HepG2 (cell line): Measurements from ENCODE around the gene SLC17A9. TPM values are rescaled to one million over a fixed set of nuclear protein-coding genes. Genes with fewer than 3 reads are reported as not detected.

ENCODE experiments used
- CC2D1A ChIP-seq: sonication (generic); formaldehyde crosslinking; IDR thresholded peaks from 2 replicates; pipeline ENCODE4 v1.8.1; 2023; ENCODE audit warnings: mild to moderate bottlenecking, missing genetic modification reagents
- EEA1 ChIP-seq: sonication (generic); formaldehyde crosslinking; IDR thresholded peaks from 2 replicates; pipeline ENCODE4 v1.5.1; 2020; ENCODE audit warnings: mild to moderate bottlenecking, missing genetic modification reagents, borderline replicate concordance
- ERF ChIP-seq: IDR thresholded peaks from 2 replicates; pipeline ENCODE4 v1.6.1; 2018; ENCODE audit warnings: missing biosample characterization, missing genetic modification reagents
- KDM2A ChIP-seq: sonication (generic); formaldehyde crosslinking; IDR thresholded peaks from 2 replicates; pipeline ENCODE4 v1.4.0; 2020; ENCODE audit warnings: low read depth, missing genetic modification reagents, borderline replicate concordance
- MZF1 ChIP-seq: sonication (generic); formaldehyde crosslinking; IDR thresholded peaks from 2 replicates; pipeline ENCODE4 v1.8.1; 2023; ENCODE audit warnings: mild to moderate bottlenecking, missing genetic modification reagents, borderline replicate concordance
- SMAD3 ChIP-seq: sonication (generic); formaldehyde crosslinking; IDR thresholded peaks from 2 replicates; pipeline ENCODE4 v1.4.0; 2020; ENCODE audit warnings: missing genetic modification reagents
- TCF12 ChIP-seq, 2 experiments: fragments of 450-650 bp in 1 of 2; sonication (generic) in 1 of 2; formaldehyde crosslinking in 1 of 2; IDR thresholded peaks; 2 replicates each; pipeline versions ENCODE4 v1.6.1 to v1.8.0; 2017 to 2022; ENCODE audit warnings: antibody characterized with exemption in 1 of 2, mild to moderate bottlenecking in 1 of 2, missing genetic modification reagents in 1 of 2, moderate library complexity in 1 of 2
- ZNF121 ChIP-seq: sonication (generic); formaldehyde crosslinking; IDR thresholded peaks from 2 replicates; pipeline ENCODE4 v1.5.0; 2020; ENCODE audit warnings: mild to moderate bottlenecking, missing genetic modification reagents
- ZNF264 ChIP-seq: sonication (generic); formaldehyde crosslinking; IDR thresholded peaks from 2 replicates; pipeline ENCODE4 v1.4.0; 2020; ENCODE audit warnings: missing genetic modification reagents
- ZNF775 ChIP-seq: sonication (generic); formaldehyde crosslinking; IDR thresholded peaks from 2 replicates; pipeline ENCODE4 v1.4.0; 2020; ENCODE audit warnings: missing genetic modification reagents, mild to moderate bottlenecking, moderate library complexity, borderline replicate concordance
- polyA plus RNA-seq, 8 experiments: library from polyadenylated mRNA; depleted of rRNA in 3 of 8; stranded (reverse) in 7 of 8; unstranded in 1 of 8; fragments of >200 nt; fragmentation: Illumina TruSeq in 4 of 8; extraction: Trizol in 4 of 8; gene quantifications; 2 replicates each; pipeline versions ENCODE4 v1.2.1 to v1.2.3, GENCODE V29; 2011 to 2016; ENCODE audit warnings: low read depth in 4 of 8, missing spikeins in 1 of 8, mixed read lengths in 1 of 8; ENCODE audit not compliant: insufficient read depth in 1 of 8
- total RNA-seq, 5 experiments: library from RNA; depleted of rRNA; stranded (reverse); fragments of >200 nt; fragmentation: Illumina TruSeq; extraction: Trizol; gene quantifications; 2 replicates each; pipeline ENCODE4 v1.2.3, GENCODE V29; 2016; ENCODE audit warnings: low read depth in 1 of 5
- TF ChIP-seq, protein P1 (sequence below): sonication (generic); formaldehyde crosslinking; IDR thresholded peaks from 2 replicates; pipeline ENCODE4 v1.4.0; 2020; ENCODE audit warnings: low read depth, mild to moderate bottlenecking, missing genetic modification reagents
- TF ChIP-seq, protein P2 (sequence below): sonication (generic); formaldehyde crosslinking; IDR thresholded peaks from 2 replicates; pipeline ENCODE4 v1.5.1; 2020; ENCODE audit warnings: mild to moderate bottlenecking, missing genetic modification reagents, moderate library complexity
- TF ChIP-seq, protein P3 (sequence below): sonication (generic); formaldehyde crosslinking; IDR thresholded peaks from 2 replicates; pipeline ENCODE4 v1.8.0; 2022; ENCODE audit warnings: mild to moderate bottlenecking, missing genetic modification reagents, borderline replicate concordance
- TF ChIP-seq, protein P4 (sequence below): sonication (generic); formaldehyde crosslinking; IDR thresholded peaks from 2 replicates; pipeline ENCODE4 v1.8.1; 2023; ENCODE audit warnings: missing genetic modification reagents, mild to moderate bottlenecking, borderline replicate concordance
- TF ChIP-seq, protein P5 (sequence below): sonication (generic); formaldehyde crosslinking; IDR thresholded peaks from 2 replicates; pipeline ENCODE4 v1.5.1; 2020; ENCODE audit warnings: mild to moderate bottlenecking, moderate library complexity, missing genetic modification reagents
- TF ChIP-seq, protein P6 (sequence below): sonication (generic); formaldehyde crosslinking; IDR thresholded peaks from 2 replicates; pipeline ENCODE4 v1.4.0; 2020; ENCODE audit warnings: missing genetic modification reagents

Gene SLC17A9
- total and polyA plus RNA-seq, 2 of the 13 experiments (the other 11 are each of a cell fraction or from before 2014, with no cell fraction given): 110 to 191 TPM

DNA sequence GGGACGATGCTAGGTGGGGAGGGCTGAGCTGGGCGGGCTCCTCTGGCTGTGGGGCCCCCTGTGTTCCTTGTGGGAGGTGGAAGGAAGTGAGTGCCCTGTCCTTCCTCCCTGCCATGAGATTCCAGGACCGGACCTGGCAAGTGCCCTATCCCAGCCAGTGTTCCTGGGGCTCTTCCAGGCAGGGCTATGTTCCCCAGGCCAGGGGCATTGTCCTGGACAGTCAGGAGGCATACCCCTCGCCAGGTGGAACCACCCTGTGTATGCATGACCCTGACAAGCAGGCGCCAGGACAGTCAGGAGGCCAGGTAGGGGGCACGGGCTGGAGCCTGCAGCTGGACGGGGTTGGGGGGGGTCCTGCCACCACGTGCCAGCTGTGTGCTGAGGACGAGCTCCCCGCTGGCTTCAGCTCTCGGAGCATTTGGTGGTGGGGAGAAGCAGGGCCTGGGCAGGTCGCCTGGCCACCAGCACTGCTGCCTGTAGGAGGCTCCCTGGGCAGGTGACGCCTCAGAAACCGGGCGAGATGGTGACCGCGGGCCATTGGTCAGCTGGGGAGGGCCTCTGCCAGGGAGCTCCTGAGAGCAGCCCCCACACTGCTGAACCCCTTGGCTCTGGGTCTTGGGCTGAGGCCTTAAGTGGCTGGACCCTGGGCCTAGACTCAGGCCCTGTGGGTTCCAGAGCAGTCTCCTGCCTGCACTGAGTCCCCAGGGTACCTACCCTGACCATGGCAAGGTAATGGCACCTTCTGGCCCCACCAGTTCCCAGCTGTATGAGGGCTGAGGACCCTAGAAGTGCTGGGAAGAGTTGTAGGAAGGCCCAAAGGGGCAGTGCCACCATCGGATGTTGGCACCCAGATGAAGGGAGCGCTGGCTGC is 694 bp downstream of the SLC17A9 start (continued):
- TF ChIP-seq TCF12 (IDR thresholded peaks at IDR 0.05): no peak
- TF ChIP-seq TCF12 (CRISPR knock-in tag; IDR thresholded peaks at IDR 0.05): peak; percentile 55; the same call in 1 of the 2 replicates
- TF ChIP-seq, protein P1, sequence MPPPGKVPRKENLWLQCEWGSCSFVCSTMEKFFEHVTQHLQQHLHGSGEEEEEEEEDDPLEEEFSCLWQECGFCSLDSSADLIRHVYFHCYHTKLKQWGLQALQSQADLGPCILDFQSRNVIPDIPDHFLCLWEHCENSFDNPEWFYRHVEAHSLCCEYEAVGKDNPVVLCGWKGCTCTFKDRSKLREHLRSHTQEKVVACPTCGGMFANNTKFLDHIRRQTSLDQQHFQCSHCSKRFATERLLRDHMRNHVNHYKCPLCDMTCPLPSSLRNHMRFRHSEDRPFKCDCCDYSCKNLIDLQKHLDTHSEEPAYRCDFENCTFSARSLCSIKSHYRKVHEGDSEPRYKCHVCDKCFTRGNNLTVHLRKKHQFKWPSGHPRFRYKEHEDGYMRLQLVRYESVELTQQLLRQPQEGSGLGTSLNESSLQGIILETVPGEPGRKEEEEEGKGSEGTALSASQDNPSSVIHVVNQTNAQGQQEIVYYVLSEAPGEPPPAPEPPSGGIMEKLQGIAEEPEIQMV (CRISPR knock-in tag): 0 out of 2 replicates have a peak, but pooled peaks have one; percentile 43
- peak; percentile 69; the same call in 1 of the 2 replicates for TF ChIP-seq CC2D1A (CRISPR knock-in tag)
- TF ChIP-seq, protein P2, sequence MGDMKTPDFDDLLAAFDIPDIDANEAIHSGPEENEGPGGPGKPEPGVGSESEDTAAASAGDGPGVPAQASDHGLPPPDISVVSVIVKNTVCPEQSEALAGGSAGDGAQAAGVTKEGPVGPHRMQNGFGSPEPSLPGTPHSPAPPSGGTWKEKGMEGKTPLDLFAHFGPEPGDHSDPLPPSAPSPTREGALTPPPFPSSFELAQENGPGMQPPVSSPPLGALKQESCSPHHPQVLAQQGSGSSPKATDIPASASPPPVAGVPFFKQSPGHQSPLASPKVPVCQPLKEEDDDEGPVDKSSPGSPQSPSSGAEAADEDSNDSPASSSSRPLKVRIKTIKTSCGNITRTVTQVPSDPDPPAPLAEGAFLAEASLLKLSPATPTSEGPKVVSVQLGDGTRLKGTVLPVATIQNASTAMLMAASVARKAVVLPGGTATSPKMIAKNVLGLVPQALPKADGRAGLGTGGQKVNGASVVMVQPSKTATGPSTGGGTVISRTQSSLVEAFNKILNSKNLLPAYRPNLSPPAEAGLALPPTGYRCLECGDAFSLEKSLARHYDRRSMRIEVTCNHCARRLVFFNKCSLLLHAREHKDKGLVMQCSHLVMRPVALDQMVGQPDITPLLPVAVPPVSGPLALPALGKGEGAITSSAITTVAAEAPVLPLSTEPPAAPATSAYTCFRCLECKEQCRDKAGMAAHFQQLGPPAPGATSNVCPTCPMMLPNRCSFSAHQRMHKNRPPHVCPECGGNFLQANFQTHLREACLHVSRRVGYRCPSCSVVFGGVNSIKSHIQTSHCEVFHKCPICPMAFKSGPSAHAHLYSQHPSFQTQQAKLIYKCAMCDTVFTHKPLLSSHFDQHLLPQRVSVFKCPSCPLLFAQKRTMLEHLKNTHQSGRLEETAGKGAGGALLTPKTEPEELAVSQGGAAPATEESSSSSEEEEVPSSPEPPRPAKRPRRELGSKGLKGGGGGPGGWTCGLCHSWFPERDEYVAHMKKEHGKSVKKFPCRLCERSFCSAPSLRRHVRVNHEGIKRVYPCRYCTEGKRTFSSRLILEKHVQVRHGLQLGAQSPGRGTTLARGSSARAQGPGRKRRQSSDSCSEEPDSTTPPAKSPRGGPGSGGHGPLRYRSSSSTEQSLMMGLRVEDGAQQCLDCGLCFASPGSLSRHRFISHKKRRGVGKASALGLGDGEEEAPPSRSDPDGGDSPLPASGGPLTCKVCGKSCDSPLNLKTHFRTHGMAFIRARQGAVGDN (CRISPR knock-in tag): peak; percentile 22
- TF ChIP-seq, protein P3, sequence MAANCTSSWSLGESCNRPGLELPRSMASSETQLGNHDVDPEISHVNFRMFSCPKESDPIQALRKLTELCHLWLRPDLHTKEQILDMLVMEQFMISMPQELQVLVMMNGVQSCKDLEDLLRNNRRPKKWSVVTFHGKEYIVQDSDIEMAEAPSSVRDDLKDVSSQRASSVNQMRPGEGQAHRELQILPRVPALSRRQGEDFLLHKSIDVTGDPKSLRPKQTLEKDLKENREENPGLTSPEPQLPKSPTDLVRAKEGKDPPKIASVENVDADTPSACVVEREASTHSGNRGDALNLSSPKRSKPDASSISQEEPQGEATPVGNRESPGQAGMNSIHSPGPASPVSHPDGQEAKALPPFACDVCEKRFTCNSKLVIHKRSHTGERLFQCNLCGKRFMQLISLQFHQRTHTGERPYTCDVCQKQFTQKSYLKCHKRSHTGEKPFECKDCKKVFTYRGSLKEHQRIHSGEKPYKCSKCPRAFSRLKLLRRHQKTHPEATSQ (CRISPR knock-in tag): peak; percentile 7; the same call in 1 of the 2 replicates
- TF ChIP-seq, protein P4, sequence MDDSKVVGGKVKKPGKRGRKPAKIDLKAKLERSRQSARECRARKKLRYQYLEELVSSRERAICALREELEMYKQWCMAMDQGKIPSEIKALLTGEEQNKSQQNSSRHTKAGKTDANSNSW (CRISPR knock-in tag): no peak; the same call in 1 of the 2 replicates
- TF ChIP-seq SMAD3 (CRISPR knock-in tag): peak; percentile 33; the same call in 1 of the 2 replicates
- peak; percentile 34; the same call in 1 of the 2 replicates for TF ChIP-seq KDM2A (CRISPR knock-in tag)
- TF ChIP-seq, protein P5, sequence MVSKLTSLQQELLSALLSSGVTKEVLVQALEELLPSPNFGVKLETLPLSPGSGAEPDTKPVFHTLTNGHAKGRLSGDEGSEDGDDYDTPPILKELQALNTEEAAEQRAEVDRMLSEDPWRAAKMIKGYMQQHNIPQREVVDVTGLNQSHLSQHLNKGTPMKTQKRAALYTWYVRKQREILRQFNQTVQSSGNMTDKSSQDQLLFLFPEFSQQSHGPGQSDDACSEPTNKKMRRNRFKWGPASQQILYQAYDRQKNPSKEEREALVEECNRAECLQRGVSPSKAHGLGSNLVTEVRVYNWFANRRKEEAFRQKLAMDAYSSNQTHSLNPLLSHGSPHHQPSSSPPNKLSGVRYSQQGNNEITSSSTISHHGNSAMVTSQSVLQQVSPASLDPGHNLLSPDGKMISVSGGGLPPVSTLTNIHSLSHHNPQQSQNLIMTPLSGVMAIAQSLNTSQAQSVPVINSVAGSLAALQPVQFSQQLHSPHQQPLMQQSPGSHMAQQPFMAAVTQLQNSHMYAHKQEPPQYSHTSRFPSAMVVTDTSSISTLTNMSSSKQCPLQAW: peak; percentile 59; the same call in 1 of the 2 replicates
- no peak; the same call in 1 of the 2 replicates for TF ChIP-seq ZNF264 (CRISPR knock-in tag)
- TF ChIP-seq, protein P6, sequence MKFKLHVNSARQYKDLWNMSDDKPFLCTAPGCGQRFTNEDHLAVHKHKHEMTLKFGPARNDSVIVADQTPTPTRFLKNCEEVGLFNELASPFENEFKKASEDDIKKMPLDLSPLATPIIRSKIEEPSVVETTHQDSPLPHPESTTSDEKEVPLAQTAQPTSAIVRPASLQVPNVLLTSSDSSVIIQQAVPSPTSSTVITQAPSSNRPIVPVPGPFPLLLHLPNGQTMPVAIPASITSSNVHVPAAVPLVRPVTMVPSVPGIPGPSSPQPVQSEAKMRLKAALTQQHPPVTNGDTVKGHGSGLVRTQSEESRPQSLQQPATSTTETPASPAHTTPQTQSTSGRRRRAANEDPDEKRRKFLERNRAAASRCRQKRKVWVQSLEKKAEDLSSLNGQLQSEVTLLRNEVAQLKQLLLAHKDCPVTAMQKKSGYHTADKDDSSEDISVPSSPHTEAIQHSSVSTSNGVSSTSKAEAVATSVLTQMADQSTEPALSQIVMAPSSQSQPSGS (CRISPR knock-in tag): 0 out of 2 replicates have a peak, but pooled peaks have one; percentile 15
- TF ChIP-seq ERF (CRISPR knock-in tag): no peak
- TF ChIP-seq MZF1 (CRISPR knock-in tag): no peak; the same call in 1 of the 2 replicates
- no peak for TF ChIP-seq ZNF775
- TF ChIP-seq EEA1 (CRISPR knock-in tag): peak; percentile 29; the same call in 1 of the 2 replicates
- no peak for TF ChIP-seq ZNF121 (CRISPR knock-in tag)
